ENCODE results near the gene ABCG1.

ABCG1 gene

GRCh38 chr21:42317341-42317741 is 98.4 kb downstream of the ABCG1 start:
- DNase-seq, result no peak

- no peak for DNase-seq
These were observed 99.1 kb downstream of the ABCG1 start for GRCh38 chr21:42317826-42318746.

- no peak for DNase-seq
These were observed 100.4 kb downstream of the ABCG1 start for GRCh38 chr21:42319376-42319775.

GRCh38 chr21:42319851-42320572 is 101.1 kb downstream of the ABCG1 start:
- DNase-seq, result no peak

- DNase-seq, result no peak
These were observed 101.9 kb downstream of the ABCG1 start for GRCh38 chr21:42320791-42321190.

- DNase-seq, result no peak
These were observed 102.3 kb downstream of the ABCG1 start for GRCh38 chr21:42321231-42321630.

GRCh38 chr21:42321845-42322244 is 102.9 kb downstream of the ABCG1 start:
- no peak for DNase-seq

- no peak for DNase-seq
These were observed 106.0 kb downstream of the ABCG1 start for GRCh38 chr21:42324896-42325295.

- DNase-seq, result no peak
These were observed 111.7 kb downstream of the ABCG1 start for GRCh38 chr21:42330380-42331371.

- no peak for DNase-seq
These were observed 112.7 kb downstream of the ABCG1 start for GRCh38 chr21:42331660-42332059.

GRCh38 chr21:42332557-42333317 is 113.8 kb downstream of the ABCG1 start:
- no peak for DNase-seq

- no peak for DNase-seq
These were observed 117.1 kb downstream of the ABCG1 start for GRCh38 chr21:42336054-42336453.

GRCh38 chr21:42337276-42337675 is 118.3 kb downstream of the ABCG1 start:
- no peak for DNase-seq

- DNase-seq, result peak in 41 of 56 donors; percentile 5 to 73 (median 42)
These were observed 119.1 kb downstream of the ABCG1 start for GRCh38 chr21:42337830-42338728.

- no peak for DNase-seq
These were observed 120.1 kb downstream of the ABCG1 start for GRCh38 chr21:42338729-42339715.

GRCh38 chr21:42340187-42341050 is 121.5 kb downstream of the ABCG1 start:
- no peak for DNase-seq

Data from amygdala (tissue), 56 donors.